Mesodermal cell (in vitro differentiated cells): ENCODE measurements around the gene DNPEP.

Experiments used
- H3K27ac ChIP-seq: 2 replicates; pipeline ENCODE4 v1.7.0; 2013; ENCODE audit warnings: mild to moderate bottlenecking, low read depth, low read length, moderate library complexity; ENCODE audit not compliant: severe bottlenecking
- H3K36me3 ChIP-seq: 2 replicates; pipeline ENCODE4 v1.7.1; 2013; ENCODE audit warnings: mild to moderate bottlenecking, low read length, moderate library complexity; ENCODE audit not compliant: control insufficient read depth, insufficient read depth
- H3K4me1 ChIP-seq: one replicate; pipeline ENCODE4 v1.7.1; 2013; ENCODE audit warnings: mild to moderate bottlenecking, low read length; ENCODE audit not compliant: insufficient read depth, control insufficient read depth, poor library complexity, severe bottlenecking
- H3K4me3 ChIP-seq: 2 replicates; pipeline ENCODE4 v1.7.0; 2013; ENCODE audit warnings: low read length, control low read depth, mild to moderate bottlenecking; ENCODE audit not compliant: insufficient read depth, poor library complexity, severe bottlenecking; ENCODE audit errors: extremely low read depth
- H3K9me3 ChIP-seq: 2 replicates; pipeline ENCODE4 v1.7.1; 2013; ENCODE audit warnings: mild to moderate bottlenecking, low read length, moderate library complexity; ENCODE audit not compliant: control insufficient read depth
- WGBS, 2 experiments: methylation state at CpG; one replicate each; pipeline ENCODE4 v1.1.5; 2013; ENCODE audit warnings: missing lambda C conversion rate in 2 of 2; ENCODE audit not compliant: insufficient coverage in 2 of 2; 5-methylcytosine and 5-hydroxymethylcytosine counted together

The DNPEP gene

DNA sequence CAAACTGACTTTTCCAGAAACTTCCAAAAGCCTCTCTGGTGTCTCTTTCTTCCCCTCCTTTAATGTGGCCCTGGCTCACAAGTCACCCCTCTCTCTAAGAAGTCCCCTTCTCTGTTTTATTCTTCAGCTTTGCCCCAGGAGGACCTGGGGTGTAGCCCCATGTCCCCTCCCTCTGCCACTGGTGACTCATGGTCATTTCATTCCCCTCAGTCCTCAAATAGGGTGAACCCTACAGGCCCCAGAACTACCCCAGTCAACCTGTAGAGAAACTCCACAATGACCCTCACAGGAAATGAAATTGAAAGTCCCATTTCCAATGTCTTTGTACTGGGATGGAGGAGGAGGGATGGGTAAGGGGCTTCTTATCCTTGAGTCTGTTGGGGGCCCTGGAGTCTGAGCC is 40.8 kb upstream of the DNPEP start:
- peaks cover 16% of the 10 kb centered on the region for H3K4me1 ChIP-seq
- H3K36me3 ChIP-seq, result no peaks in the 10 kb centered on the region
- H3K4me3 ChIP-seq, result no peak overlapping the region
- H3K9me3 ChIP-seq, result no peaks in the 10 kb centered on the region
- H3K27ac ChIP-seq, result no peak overlapping the region

DNA sequence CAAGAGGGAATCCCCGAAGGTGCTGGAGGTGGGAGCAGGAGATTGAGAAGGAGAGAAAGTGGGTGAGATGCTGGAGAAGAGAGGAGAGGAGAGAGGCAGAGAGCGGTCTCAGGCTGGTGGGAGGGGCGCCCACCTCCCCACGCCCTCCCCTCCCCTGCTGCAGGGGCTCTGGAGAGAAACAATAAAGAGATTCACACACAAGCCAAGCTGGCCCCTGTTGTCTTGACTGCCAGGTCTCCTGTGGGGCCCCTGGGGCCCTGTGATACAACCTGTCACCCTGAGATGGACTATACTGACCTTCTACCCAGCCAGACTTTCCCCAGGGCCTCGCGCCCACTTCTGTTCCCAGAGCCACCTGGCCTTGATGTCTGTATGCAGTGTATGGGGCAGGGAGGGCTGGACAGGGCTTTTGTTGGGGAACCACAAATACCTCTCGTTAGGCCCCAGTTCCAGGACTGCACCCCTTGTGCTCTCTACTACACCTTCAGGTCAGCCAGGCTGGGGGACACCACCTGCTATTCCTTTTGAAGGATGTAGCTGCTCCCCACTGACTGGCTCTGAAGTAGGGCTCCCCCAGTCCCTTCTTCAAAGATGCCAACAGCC is 38.9 kb upstream of the DNPEP start:
- no peaks in the 10 kb centered on the region for H3K36me3 ChIP-seq
- H3K4me3 ChIP-seq, result no peak overlapping the region
- no peak overlapping the region for H3K27ac ChIP-seq
- H3K9me3 ChIP-seq, result no peaks in the 10 kb centered on the region
- H3K4me1 ChIP-seq, result peaks cover 16% of the 10 kb centered on the region
- WGBS, 2 experiments, result 79 to 100% methylated on average over 2 to 5 of the region's 7 CpGs

DNA sequence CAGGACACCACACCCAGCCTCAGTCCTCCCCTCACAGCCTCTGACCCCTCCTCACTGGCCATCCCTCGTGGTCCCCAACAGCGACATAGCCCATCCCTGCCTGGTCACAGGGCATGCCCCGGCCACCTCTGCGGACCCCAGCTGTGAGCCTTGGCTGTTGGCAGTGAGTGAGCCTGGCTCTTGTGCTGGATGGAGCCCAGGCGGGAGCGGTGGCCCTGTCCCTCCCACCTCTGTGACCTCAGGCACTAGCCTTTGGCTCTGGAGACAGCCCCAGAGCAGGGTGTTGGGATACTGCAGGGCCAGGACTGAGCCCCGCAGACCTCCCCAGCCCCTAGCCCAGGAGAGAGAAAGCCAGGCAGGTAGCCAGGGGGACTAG is 38.3 kb upstream of the DNPEP start:
- H3K36me3 ChIP-seq, result no peaks in the 10 kb centered on the region
- no peaks in the 10 kb centered on the region for H3K9me3 ChIP-seq
- no peak overlapping the region for H3K4me3 ChIP-seq
- WGBS, 2 experiments, result 82 to 89% methylated on average over 6 to 7 of the region's 7 CpGs
- no peak overlapping the region for H3K27ac ChIP-seq
- peaks cover 16% of the 10 kb centered on the region for H3K4me1 ChIP-seq

DNA sequence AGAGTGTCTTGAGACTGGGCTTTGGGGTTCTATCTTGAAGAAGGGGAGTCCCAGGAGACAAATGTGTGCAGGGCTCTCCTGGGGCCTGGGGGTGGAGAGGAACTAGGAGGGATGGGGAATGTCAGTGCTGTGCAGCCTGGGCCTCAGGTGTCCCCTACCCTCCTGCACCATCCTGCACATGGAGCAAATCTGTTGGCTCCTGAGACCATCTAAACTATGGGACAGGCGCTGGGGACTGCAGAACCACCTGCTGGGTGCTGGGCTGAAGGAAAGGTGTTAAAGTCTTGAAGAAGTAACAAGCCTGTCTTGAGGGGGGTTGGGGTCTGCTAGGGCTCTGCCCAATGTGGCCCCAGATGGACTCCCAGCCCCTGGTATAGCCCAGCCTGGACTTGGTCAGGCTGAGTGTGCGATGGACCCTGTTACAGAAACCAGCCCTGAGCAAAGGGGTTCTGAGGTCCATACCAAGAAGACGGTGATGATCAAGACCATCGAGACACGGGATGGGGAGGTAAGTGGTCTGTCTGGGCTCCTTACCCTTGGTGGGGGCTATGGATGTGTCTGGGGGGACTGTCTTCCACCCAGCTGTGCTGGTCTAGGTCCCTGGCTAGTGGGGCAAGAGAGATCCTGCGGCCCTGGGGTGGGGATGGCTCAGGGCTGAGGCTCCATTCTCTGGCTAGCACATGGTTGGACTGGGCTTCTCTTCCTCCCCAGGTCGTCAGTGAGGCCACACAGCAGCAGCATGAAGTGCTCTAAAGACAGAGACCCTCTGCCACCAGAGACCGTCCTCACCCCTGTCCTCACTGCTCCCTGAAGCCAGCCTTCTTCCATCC is 37.7 kb upstream of the DNPEP start:
- 94 to 95% methylated on average over 5 to 8 of the region's 8 CpGs for WGBS, 2 experiments
- Histone ChIP-seq H3K27ac (no peak overlapping the region), H3K36me3 (no peaks in the 10 kb centered on the region), H3K4me3 (no peak overlapping the region), H3K4me1 (peaks cover 14% of the 10 kb centered on the region), H3K9me3 (no peaks in the 10 kb centered on the region)

DNA sequence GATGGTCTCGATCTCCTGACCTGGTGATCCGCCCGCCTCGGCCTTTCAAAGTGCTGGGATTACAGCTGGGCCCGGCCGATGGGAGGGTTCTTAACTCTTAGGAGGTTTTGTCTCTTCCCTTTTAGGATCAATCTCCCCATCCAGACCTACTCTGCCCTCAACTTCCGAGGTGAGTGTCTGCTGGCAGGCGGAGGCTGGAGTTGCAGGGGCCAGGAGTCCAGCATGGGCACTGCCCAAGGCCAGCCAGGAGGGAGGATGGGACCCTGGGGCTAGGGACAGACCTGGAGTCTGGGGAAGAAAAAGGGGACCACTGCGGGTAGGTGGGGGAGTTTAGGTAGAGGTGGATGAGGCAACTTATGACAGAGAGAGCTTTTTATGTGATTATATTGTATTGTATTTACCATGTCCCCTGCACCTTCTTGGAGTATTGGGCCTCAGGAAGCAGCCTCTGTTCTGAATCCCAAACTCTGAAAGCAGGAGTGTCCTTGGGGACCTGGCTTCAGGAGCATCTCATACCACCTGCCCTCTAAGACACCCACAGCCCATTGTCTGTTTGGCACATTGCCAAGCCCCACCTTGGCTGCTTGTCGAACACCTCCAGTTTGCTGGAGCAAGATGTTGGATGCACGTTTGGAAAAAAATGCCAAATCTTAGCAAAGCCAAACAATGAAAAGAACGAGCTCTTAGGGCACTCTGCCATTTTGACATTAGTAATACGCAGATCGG is 36.1 kb upstream of the DNPEP start:
- peaks cover 15% of the 10 kb centered on the region for H3K4me1 ChIP-seq
- H3K36me3 ChIP-seq, result no peaks in the 10 kb centered on the region
- no peaks in the 10 kb centered on the region for H3K9me3 ChIP-seq
- WGBS, 2 experiments, result 90% methylated on average over 6 to 10 of the region's 14 CpGs
- H3K27ac ChIP-seq, result no peak overlapping the region
- no peak overlapping the region for H3K4me3 ChIP-seq

DNA sequence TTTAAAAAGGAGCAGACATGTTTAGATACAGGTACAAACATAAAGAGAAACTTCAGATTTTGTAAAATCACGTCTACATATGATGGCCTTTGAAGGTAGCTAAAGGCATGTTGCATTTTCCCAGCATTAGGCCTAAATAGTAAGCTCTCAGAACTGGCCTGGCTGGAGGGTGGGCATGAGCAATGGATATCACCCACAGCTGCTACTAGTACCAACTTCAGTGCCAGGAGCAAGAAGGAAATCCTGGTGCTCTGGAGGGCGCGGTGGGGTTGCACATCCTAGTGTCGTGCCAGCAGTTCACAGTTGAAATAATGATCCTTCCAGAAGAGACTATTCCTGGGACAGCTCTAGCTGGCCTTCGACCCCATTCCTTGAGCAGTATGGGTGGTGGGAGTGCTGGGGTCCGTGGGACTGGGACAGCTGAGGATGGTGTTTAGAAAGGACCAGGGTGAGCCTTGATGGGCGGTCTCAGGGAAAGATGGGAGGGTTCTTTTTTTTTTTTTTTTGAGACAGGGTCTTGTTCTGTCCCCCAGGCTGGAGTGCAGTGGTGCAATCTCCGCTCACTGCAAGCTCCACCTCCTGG is 35.3 kb upstream of the DNPEP start:
- Histone ChIP-seq H3K4me3 (no peak overlapping the region), H3K4me1 (peaks cover 12% of the 10 kb centered on the region), H3K36me3 (no peaks in the 10 kb centered on the region), H3K9me3 (no peaks in the 10 kb centered on the region), H3K27ac (no peak overlapping the region)
- 96 to 100% methylated on average over 2 to 7 of the region's 8 CpGs for WGBS, 2 experiments

DNA sequence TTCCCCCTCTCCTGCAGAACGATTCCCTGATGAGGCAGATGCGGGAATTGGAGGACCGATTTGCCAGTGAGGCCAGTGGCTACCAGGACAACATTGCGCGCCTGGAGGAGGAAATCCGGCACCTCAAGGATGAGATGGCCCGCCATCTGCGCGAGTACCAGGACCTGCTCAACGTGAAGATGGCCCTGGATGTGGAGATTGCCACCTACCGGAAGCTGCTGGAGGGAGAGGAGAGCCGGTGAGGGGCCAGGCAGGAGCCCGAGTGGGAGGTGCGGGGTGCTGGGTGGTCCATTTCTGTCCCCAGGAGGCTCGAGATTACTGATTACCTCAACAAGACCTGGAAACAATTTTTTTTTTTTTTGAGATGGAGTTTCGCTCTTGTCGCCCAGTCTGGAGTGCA is 33.6 kb upstream of the DNPEP start:
- Histone ChIP-seq H3K27ac (no peak overlapping the region), H3K36me3 (no peaks in the 10 kb centered on the region), H3K4me3 (no peak overlapping the region), H3K4me1 (peaks cover 19% of the 10 kb centered on the region), H3K9me3 (no peaks in the 10 kb centered on the region)
- WGBS, 2 experiments, result 93% methylated on average over 16 of the region's 17 CpGs

DNA sequence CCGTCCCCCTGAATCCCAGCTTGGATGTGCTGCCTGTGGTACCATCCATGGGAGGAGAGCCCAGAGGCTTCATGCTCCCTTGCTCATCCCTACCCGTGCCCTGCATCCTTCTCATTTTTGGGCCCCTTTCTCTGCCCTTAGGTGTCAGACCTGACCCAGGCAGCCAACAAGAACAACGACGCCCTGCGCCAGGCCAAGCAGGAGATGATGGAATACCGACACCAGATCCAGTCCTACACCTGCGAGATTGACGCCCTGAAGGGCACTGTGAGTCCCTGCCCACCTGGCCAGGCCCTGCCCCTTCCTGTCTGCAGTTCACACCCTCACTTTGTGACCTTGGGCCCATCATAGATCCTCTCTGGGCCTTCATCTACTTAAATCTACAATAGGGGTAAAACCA is 33.0 kb upstream of the DNPEP start:
- WGBS, 2 experiments, result 94 to 97% methylated on average over 8 of the region's 8 CpGs
- H3K27ac ChIP-seq, result no peak overlapping the region
- no peak overlapping the region for H3K4me3 ChIP-seq
- no peaks in the 10 kb centered on the region for H3K36me3 ChIP-seq
- H3K9me3 ChIP-seq, result no peaks in the 10 kb centered on the region
- H3K4me1 ChIP-seq, result peaks cover 19% of the 10 kb centered on the region

DNA sequence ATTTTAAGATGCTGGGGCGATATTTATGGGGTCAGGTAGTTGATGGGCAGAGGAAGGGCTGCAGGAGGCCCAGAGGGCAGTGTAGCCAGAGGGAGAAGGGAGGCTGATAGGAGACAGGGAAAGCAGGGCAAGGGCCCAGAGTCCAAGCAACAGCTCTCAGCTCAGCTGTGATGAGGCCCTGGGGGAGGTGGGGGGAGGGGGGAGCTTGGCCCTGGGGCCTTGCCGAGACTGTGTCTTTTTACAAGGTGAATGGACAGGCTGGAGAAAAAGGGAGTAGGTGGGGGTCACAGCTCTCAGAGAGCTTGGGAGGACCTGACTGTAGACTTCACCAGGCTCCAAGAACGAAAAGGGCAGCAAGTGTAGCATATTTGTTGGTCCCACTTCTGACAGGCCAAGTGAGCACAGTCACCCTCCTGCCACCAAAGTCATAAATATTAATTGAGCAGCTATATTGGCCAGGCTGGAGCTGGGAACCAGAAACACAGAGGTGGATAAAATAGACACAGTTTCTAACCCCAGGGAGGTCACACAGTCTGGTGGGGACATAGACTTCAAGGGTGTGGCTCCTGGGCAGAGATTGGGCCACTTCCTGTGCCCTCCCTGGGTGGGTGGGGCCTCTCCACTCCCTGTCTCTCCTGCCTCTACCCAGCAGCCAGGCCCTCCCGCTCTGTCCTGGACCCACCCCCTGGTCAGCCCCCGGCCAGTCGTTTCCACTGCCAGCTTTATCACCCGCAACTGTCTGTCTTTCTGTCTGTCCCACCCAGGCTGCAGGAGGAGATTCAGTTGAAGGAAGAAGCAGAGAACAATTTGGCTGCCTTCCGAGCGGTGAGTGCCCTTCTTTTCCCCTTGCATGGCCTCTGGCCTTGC is 31.9 kb upstream of the DNPEP start:
- Histone ChIP-seq H3K4me1 (peaks cover 19% of the 10 kb centered on the region), H3K36me3 (no peaks in the 10 kb centered on the region), H3K9me3 (no peaks in the 10 kb centered on the region), H3K27ac (no peak overlapping the region), H3K4me3 (no peak overlapping the region)
- WGBS, 2 experiments, result 82 to 100% methylated on average over 4 to 7 of the region's 9 CpGs

DNA sequence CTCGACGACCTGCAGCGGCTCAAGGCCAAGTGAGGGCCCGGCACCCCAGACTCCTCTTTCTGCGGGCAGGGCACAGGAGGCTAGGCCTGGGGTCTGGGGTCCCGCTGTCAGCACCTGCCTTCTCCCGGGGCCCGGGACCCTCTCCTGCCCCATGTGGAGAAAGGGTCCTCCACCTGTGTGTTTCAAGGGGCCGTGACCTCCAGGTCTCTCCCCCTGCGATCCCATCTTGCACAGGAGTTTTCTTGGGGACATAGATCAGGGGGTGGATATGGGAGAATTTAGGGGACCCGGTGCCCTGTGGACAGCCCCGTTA is 31.3 kb upstream of the DNPEP start:
- peaks cover 19% of the 10 kb centered on the region for H3K4me1 ChIP-seq
- WGBS, 2 experiments, result 92 to 96% methylated on average over 9 to 12 of the region's 12 CpGs
- no peak overlapping the region for H3K4me3 ChIP-seq
- H3K36me3 ChIP-seq, result no peaks in the 10 kb centered on the region
- no peaks in the 10 kb centered on the region for H3K9me3 ChIP-seq
- no peak overlapping the region for H3K27ac ChIP-seq
